T-helper 1 cell (primary cell): Measurements from ENCODE around the gene TREM1.
"Not testable (repeated sequence)": the region's sequence is repeated elsewhere in the genome, so short reads cannot be mapped to it uniquely, and the experiment has no call there.

ENCODE experiments used
- DNase-seq, 5 donors: peaks; one replicate each; pipeline ENCODE4 v3.0.0-alpha.2; 2012 to 2020

The TREM1 gene

GRCh38 chr6:41257369-41258195 is 28.9 kb downstream of the TREM1 start:
- no peak for DNase-seq

- DNase-seq, result no peak
Observed at GRCh38 chr6:41256383-41256782, 30.1 kb downstream of the TREM1 start.

GRCh38 chr6:41255638-41256246 is 30.7 kb downstream of the TREM1 start:
- DNase-seq, result no peak

GRCh38 chr6:41255110-41255509 is 31.4 kb downstream of the TREM1 start:
- no peak for DNase-seq

- no peak for DNase-seq
Observed at GRCh38 chr6:41252401-41253169, 33.9 kb downstream of the TREM1 start.

GRCh38 chr6:41247882-41248705 is 38.4 kb downstream of the TREM1 start:
- DNase-seq, result no peak

- no peak for DNase-seq
Observed at GRCh38 chr6:41247288-41247865, 39.1 kb downstream of the TREM1 start.

- not testable (repeated sequence) for DNase-seq
Observed at GRCh38 chr6:41246529-41246928, 40.0 kb downstream of the TREM1 start.

GRCh38 chr6:41239467-41240159 is 46.9 kb downstream of the TREM1 start:
- DNase-seq, result no peak

- no peak for DNase-seq
Observed at GRCh38 chr6:41237128-41237527, 49.4 kb downstream of the TREM1 start.

GRCh38 chr6:41236276-41236675 is 50.2 kb downstream of the TREM1 start:
- no peak for DNase-seq

GRCh38 chr6:41232667-41233066 is 53.8 kb downstream of the TREM1 start:
- DNase-seq, result no peak

- no peak for DNase-seq
Observed at GRCh38 chr6:41231246-41231645, 55.2 kb downstream of the TREM1 start.

- no peak for DNase-seq
Observed at GRCh38 chr6:41229721-41230120, 56.8 kb downstream of the TREM1 start.

GRCh38 chr6:41228616-41229015 is 57.9 kb downstream of the TREM1 start:
- DNase-seq, result no peak

- DNase-seq, result no peak
Observed at GRCh38 chr6:41228096-41228495, 58.4 kb downstream of the TREM1 start, which contains the start of gene TREML4. Gene TREML4 (plus strand): TSS chr6:41228349. CDS start chr6:41228428, 79 bp downstream.

- no peak for DNase-seq
Observed at GRCh38 chr6:41226752-41227151, 59.7 kb downstream of the TREM1 start.

- DNase-seq, result no peak
Observed at GRCh38 chr6:41224800-41225199, 61.7 kb downstream of the TREM1 start.
